Neural crest cell (in vitro differentiated cells): ENCODE results near the gene GMDS. TPM values are rescaled to one million over a fixed set of nuclear protein-coding genes. Genes with fewer than 3 reads are reported as not detected.

ENCODE experiments used
- DNase-seq: peaks from one replicate; pipeline ENCODE4 v3.0.0; 2021; ENCODE audit warnings: low read depth, mixed read lengths, low spot score
- H3K27ac Mint-ChIP-seq: one replicate; pipeline ENCODE4 v1.8.0; 2021; ENCODE audit warnings: mild to moderate bottlenecking, mixed read lengths; ENCODE audit not compliant: unreplicated experiment
- H3K27me3 Mint-ChIP-seq: 2 replicates; pipeline ENCODE4 v1.8.0; 2021; ENCODE audit warnings: low read depth, mild to moderate bottlenecking, mixed read lengths
- H3K36me3 Mint-ChIP-seq: 2 replicates; pipeline ENCODE4 v1.8.0; 2021; ENCODE audit warnings: low read depth, mild to moderate bottlenecking, mixed read lengths
- H3K4me1 Mint-ChIP-seq: 2 replicates; pipeline ENCODE4 v1.8.0; 2021; ENCODE audit warnings: mixed read lengths
- H3K4me3 Mint-ChIP-seq: one replicate; pipeline ENCODE4 v1.8.0; 2021; ENCODE audit warnings: mild to moderate bottlenecking, mixed read lengths
- H3K9me3 Mint-ChIP-seq: 2 replicates; pipeline ENCODE4 v1.8.0; 2021; ENCODE audit warnings: mixed read lengths
- CTCF ChIP-seq: fragments of 200-600 bp; sonication (generic); conservative IDR thresholded peaks from 2 replicates; pipeline ENCODE4 v1.5.0; 2021; ENCODE audit warnings: antibody characterized with exemption, mild to moderate bottlenecking
- total RNA-seq: library from RNA; stranded (reverse); gene quantifications from 2 replicates; pipeline ENCODE4 v1.2.1, GENCODE V29; 2021

The GMDS gene
- total RNA-seq, 1 donor from 2014 or later, result 16.1 TPM

GRCh38 chr6:2029952-2030351 lies 215.5 kb downstream of the GMDS start:
- no peak for TF ChIP-seq CTCF
- Mint-ChIP-seq H3K4me3 (no peak overlapping the region), H3K9me3 (no peaks in the 10 kb centered on the region), H3K4me1 (peaks cover 3% of the 10 kb centered on the region), H3K27ac (no peak overlapping the region), H3K36me3 (no peaks in the 10 kb centered on the region), H3K27me3 (no peaks in the 10 kb centered on the region)
- no peak for DNase-seq

GRCh38 chr6:2029130-2029794 lies 216.1 kb downstream of the GMDS start:
- no peaks in the 10 kb centered on the region for H3K9me3 Mint-ChIP-seq
- no peaks in the 10 kb centered on the region for H3K36me3 Mint-ChIP-seq
- no peak for DNase-seq
- H3K4me1 Mint-ChIP-seq, result peaks cover 3% of the 10 kb centered on the region
- H3K27me3 Mint-ChIP-seq, result no peaks in the 10 kb centered on the region
- no peak overlapping the region for H3K4me3 Mint-ChIP-seq
- TF ChIP-seq CTCF, result no peak
- H3K27ac Mint-ChIP-seq, result no peak overlapping the region

- H3K27ac Mint-ChIP-seq, result no peak overlapping the region
- H3K4me3 Mint-ChIP-seq, result no peak overlapping the region
- no peak for TF ChIP-seq CTCF
Measured at GRCh38 chr6:2028457-2029038, 216.9 kb downstream of the GMDS start.

GRCh38 chr6:2026133-2026532 lies 219.3 kb downstream of the GMDS start:
- DNase-seq, result no peak
- H3K27ac Mint-ChIP-seq, result no peak overlapping the region
- TF ChIP-seq CTCF, result no peak
- H3K4me3 Mint-ChIP-seq, result no peak overlapping the region
- peaks cover 8% of the 10 kb centered on the region for H3K4me1 Mint-ChIP-seq
- H3K9me3 Mint-ChIP-seq, result no peaks in the 10 kb centered on the region
- H3K36me3 Mint-ChIP-seq, result no peaks in the 10 kb centered on the region
- H3K27me3 Mint-ChIP-seq, result no peaks in the 10 kb centered on the region

More at GRCh38 chr6:2028457-2029038, 216.9 kb downstream of the GMDS start:
- Mint-ChIP-seq H3K27me3 (no peaks in the 10 kb centered on the region), H3K36me3 (no peaks in the 10 kb centered on the region), H3K9me3 (no peaks in the 10 kb centered on the region), H3K4me1 (peaks cover 3% of the 10 kb centered on the region)
- no peak for DNase-seq

- Mint-ChIP-seq H3K27ac (no peak overlapping the region), H3K4me3 (no peak overlapping the region), H3K9me3 (no peaks in the 10 kb centered on the region), H3K27me3 (no peaks in the 10 kb centered on the region), H3K4me1 (peaks cover 8% of the 10 kb centered on the region), H3K36me3 (no peaks in the 10 kb centered on the region)
- TF ChIP-seq CTCF, result no peak
- DNase-seq, result no peak
Measured at GRCh38 chr6:2021713-2022125, 223.7 kb downstream of the GMDS start.
